MM.1S (cell line): ENCODE results near the gene ZNF628.

Experiments used
- EZH2 ChIP-seq: fragments of 300-600 bp; sonication (generic); optimal IDR thresholded peaks from 2 replicates; pipeline ENCODE3; 2017; ENCODE audit warnings: low read depth, mild to moderate bottlenecking, antibody characterized with exemption, low read length, mixed read lengths
- TF ChIP-seq, protein P1 (sequence below): fragments of 300-600 bp; sonication (generic); IDR thresholded peaks from 2 replicates; pipeline ENCODE4 v1.5.1; 2016; ENCODE audit warnings: antibody characterized with exemption, low read length, mixed read lengths

DNA sequence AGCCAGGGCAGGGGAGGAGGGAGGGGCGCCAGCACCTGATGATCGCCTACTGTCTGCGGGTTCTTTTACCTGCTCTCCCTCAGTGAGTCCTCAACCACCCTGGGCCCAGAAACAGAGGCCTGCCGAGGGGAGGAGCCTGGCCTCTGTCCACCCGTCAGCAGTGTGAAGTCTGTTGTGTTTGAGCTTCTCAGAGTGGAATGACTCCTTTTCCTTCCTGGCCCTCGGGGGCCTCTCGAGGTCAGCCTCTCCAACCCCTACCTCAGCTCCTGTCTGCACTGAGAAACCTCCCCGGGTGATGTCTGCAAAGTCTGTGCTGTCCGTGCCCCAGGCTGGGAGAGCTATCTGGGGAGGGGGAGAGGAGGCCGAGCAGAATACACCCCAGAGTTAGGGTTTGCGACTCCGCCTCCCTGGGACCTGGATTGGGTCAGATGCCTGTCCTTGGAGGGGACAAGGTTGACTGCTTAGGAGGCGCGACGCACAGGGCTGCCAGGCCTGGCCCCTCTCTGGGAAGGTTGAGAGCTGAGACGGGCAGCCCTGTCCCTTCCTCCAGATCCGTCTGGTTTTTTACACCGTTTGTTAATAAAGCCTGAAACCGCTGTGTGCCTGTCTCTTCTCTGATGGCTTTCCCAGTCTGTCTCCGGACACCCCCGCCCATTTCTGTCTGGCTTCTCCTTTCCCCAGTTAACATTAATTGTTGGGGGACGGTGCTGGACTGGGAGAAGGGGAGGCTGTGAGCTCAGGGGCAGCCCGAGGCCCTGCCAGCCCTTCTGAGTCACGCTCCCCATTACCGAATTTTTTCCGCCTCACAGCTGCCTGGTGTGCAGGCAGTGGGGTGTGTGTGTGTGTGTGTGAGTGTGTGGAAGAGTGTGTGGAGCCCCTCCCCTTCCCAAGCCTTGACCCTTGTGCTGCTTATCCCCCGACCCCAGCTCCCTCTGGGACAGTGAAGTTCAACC, 10.8 kb downstream of the ZNF628 start:
- TF ChIP-seq, protein P1, sequence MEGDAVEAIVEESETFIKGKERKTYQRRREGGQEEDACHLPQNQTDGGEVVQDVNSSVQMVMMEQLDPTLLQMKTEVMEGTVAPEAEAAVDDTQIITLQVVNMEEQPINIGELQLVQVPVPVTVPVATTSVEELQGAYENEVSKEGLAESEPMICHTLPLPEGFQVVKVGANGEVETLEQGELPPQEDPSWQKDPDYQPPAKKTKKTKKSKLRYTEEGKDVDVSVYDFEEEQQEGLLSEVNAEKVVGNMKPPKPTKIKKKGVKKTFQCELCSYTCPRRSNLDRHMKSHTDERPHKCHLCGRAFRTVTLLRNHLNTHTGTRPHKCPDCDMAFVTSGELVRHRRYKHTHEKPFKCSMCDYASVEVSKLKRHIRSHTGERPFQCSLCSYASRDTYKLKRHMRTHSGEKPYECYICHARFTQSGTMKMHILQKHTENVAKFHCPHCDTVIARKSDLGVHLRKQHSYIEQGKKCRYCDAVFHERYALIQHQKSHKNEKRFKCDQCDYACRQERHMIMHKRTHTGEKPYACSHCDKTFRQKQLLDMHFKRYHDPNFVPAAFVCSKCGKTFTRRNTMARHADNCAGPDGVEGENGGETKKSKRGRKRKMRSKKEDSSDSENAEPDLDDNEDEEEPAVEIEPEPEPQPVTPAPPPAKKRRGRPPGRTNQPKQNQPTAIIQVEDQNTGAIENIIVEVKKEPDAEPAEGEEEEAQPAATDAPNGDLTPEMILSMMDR: no peak
- no peak for TF ChIP-seq EZH2
